SU-DHL-6 (cell line): ENCODE data around the gene DYRK1B.

Experiments used
- H2AFZ ChIP-seq: fragments of 200-600 bp; sonication (generic); 2 replicates; pipeline ENCODE4 v1.6.1; 2014; ENCODE audit warnings: low read depth, mild to moderate bottlenecking, moderate library complexity, mixed read lengths, antibody characterized with exemption, low read length; ENCODE audit not compliant: severe bottlenecking
- H3F3A ChIP-seq: fragments of 200-600 bp; shearing (Covaris generic); 2 replicates; pipeline ENCODE4 v1.6.0; 2016; ENCODE audit warnings: antibody characterized with exemption, mild to moderate bottlenecking; ENCODE audit not compliant: insufficient read depth
- H3K27ac ChIP-seq: fragments of 200-600 bp; sonication (generic); 2 replicates; pipeline ENCODE4 v1.5.1; 2016; ENCODE audit warnings: low read depth, mild to moderate bottlenecking, low read length, moderate library complexity, mixed read lengths
- H3K27me3 ChIP-seq: fragments of 200-600 bp; sonication (generic), shearing (Covaris generic); 2 replicates; pipeline ENCODE4 v1.6.0; 2014; ENCODE audit warnings: mild to moderate bottlenecking, low read length
- H3K36me3 ChIP-seq: fragments of 200-600 bp; sonication (generic); 2 replicates; pipeline ENCODE4 v1.6.1; 2014; ENCODE audit warnings: mild to moderate bottlenecking, low read length, mixed read lengths
- H3K4me2 ChIP-seq: fragments of 300-600, 200-600 bp; shearing (Covaris generic), sonication (generic); 2 replicates; pipeline ENCODE4 v1.6.0; 2014; ENCODE audit warnings: low read length, low read depth, mild to moderate bottlenecking; ENCODE audit not compliant: poor library complexity, severe bottlenecking
- H3K4me3 ChIP-seq: fragments of 200-600 bp; sonication (generic); 2 replicates; pipeline ENCODE4 v1.5.1; 2014; ENCODE audit warnings: antibody characterized with exemption, low read length, mild to moderate bottlenecking, mixed read lengths; ENCODE audit not compliant: insufficient read depth, poor library complexity, severe bottlenecking
- H3K79me2 ChIP-seq: fragments of 200-600 bp; sonication (generic); 2 replicates; pipeline ENCODE4 v1.6.1; 2014; ENCODE audit warnings: mild to moderate bottlenecking, low read length, moderate library complexity; ENCODE audit not compliant: insufficient read depth
- H3K9ac ChIP-seq: fragments of 200-600 bp; sonication (generic); 2 replicates; pipeline ENCODE4 v1.7.0; 2014; ENCODE audit warnings: mild to moderate bottlenecking, low read length
- H3K9me2 ChIP-seq: fragments of 200-600 bp; sonication (generic); replicated peaks from 2 replicates; pipeline ENCODE4 v1.6.1; 2014; ENCODE audit warnings: low read length; ENCODE audit not compliant: insufficient read depth
- H3K9me3 ChIP-seq: fragments of 200-600 bp; sonication (generic); 2 replicates; pipeline ENCODE4 v1.6.1; 2014; ENCODE audit warnings: low read length, mixed read lengths; ENCODE audit not compliant: insufficient read depth
- H4K20me1 ChIP-seq: fragments of 200-600 bp; sonication (generic); 2 replicates; pipeline ENCODE4 v1.6.1; 2014; ENCODE audit warnings: low read depth, mild to moderate bottlenecking, antibody characterized with exemption, low read length, moderate library complexity, mixed read lengths
- EZH2phosphoT487 ChIP-seq: fragments of 200-600 bp; sonication (generic), shearing (Covaris generic); conservative IDR thresholded peaks from 2 replicates; pipeline ENCODE4 v1.6.1; 2018; ENCODE audit warnings: mild to moderate bottlenecking, antibody characterized with exemption, low read length, moderate library complexity, mixed read lengths
- TF ChIP-seq, protein P1 (sequence below): fragments of 200-600 bp; sonication (generic); IDR thresholded peaks from one replicate; pipeline ENCODE4 v1.5.1; 2017; ENCODE audit warnings: antibody characterized with exemption, mild to moderate bottlenecking, low read length, moderate library complexity; ENCODE audit not compliant: insufficient read depth, poor library complexity, severe bottlenecking

The DYRK1B gene

GRCh38 chr19:39832341-39833083 lies 1.4 kb downstream of the DYRK1B start:
- no peak overlapping the region for H3K27ac ChIP-seq
- H3K4me3 ChIP-seq: no peak overlapping the region
- no peaks in the 10 kb centered on the region for H3K9me3 ChIP-seq
- TF ChIP-seq EZH2phosphoT487: no peak
- TF ChIP-seq, protein P1, sequence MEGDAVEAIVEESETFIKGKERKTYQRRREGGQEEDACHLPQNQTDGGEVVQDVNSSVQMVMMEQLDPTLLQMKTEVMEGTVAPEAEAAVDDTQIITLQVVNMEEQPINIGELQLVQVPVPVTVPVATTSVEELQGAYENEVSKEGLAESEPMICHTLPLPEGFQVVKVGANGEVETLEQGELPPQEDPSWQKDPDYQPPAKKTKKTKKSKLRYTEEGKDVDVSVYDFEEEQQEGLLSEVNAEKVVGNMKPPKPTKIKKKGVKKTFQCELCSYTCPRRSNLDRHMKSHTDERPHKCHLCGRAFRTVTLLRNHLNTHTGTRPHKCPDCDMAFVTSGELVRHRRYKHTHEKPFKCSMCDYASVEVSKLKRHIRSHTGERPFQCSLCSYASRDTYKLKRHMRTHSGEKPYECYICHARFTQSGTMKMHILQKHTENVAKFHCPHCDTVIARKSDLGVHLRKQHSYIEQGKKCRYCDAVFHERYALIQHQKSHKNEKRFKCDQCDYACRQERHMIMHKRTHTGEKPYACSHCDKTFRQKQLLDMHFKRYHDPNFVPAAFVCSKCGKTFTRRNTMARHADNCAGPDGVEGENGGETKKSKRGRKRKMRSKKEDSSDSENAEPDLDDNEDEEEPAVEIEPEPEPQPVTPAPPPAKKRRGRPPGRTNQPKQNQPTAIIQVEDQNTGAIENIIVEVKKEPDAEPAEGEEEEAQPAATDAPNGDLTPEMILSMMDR: no peak
- peaks cover 17% of the 10 kb centered on the region for H3F3A ChIP-seq
- H3K9ac ChIP-seq: 0 out of 2 replicates have a peak overlapping the region, but pooled peaks have one; percentile 11
- H4K20me1 ChIP-seq: no peaks in the 10 kb centered on the region
- peaks cover 10% of the 10 kb centered on the region; the same call in 1 of the 2 replicates for H3K36me3 ChIP-seq
- H2AFZ ChIP-seq: no peak overlapping the region
- H3K4me2 ChIP-seq: peak overlapping the region; percentile 47
- 0 out of 2 replicates have a peak, but pooled peaks cover 1% of the 10 kb centered on the region for H3K79me2 ChIP-seq
- H3K9me2 ChIP-seq: no peaks in the 10 kb centered on the region
- no peaks in the 10 kb centered on the region for H3K27me3 ChIP-seq

GRCh38 chr19:39831679-39832078 lies 2.3 kb downstream of the DYRK1B start:
- Histone ChIP-seq H3K36me3 (peaks cover 5% of the 10 kb centered on the region; the same call in 1 of the 2 replicates), H3K9ac (no peak overlapping the region), H3K9me3 (no peaks in the 10 kb centered on the region), H2AFZ (no peak overlapping the region), H3K4me2 (no peak overlapping the region), H3K27me3 (no peaks in the 10 kb centered on the region), H3K27ac (no peak overlapping the region), H3F3A (peaks cover 16% of the 10 kb centered on the region), H3K79me2 (no peaks in the 10 kb centered on the region), H4K20me1 (no peaks in the 10 kb centered on the region), H3K9me2 (no peaks in the 10 kb centered on the region), H3K4me3 (no peak overlapping the region)
- TF ChIP-seq EZH2phosphoT487: no peak
- TF ChIP-seq, protein P1: no peak

DNA sequence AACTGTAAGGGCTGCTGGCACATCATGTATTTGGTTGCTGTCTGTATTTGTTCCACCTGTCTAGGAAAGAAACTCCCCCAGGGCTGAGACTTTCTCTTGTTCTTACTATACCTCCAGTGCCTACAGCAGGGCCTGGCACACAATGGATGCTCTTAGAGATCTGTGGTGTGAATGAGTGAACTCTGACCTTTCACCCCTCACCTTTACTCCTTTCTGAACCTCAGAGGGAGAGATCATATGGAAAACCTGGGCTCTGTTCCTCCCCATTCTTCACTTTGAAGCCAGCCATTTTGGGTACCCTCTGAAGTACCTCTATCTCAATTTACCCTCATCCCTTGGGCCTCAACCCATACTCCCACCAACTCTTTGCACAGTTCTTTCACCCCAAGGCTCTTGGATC lies 3.1 kb downstream of the DYRK1B start:
- Histone ChIP-seq H3K9me3 (no peaks in the 10 kb centered on the region), H3K4me3 (no peak overlapping the region), H3K79me2 (no peaks in the 10 kb centered on the region), H3F3A (peaks cover 13% of the 10 kb centered on the region), H3K27me3 (no peaks in the 10 kb centered on the region), H3K9me2 (no peaks in the 10 kb centered on the region), H3K9ac (no peak overlapping the region), H3K27ac (no peak overlapping the region), H3K36me3 (peaks cover 1% of the 10 kb centered on the region; the same call in 1 of the 2 replicates), H3K4me2 (no peak overlapping the region), H2AFZ (no peak overlapping the region), H4K20me1 (no peaks in the 10 kb centered on the region)
- TF ChIP-seq, protein P1: no peak
